ENCODE data around the gene OR52D1.

OR52D1 gene

GRCh38 chr11:5507933-5508305 lies 19.4 kb downstream of the OR52D1 start:
- DNase-seq (ENCODE audit: low read depth), result no peak
- no peak overlapping the region for H3K4me3 ChIP-seq (ENCODE audit: low read depth, low read length)

GRCh38 chr11:5508605-5509004 lies 20.1 kb downstream of the OR52D1 start:
- H3K4me3 ChIP-seq (ENCODE audit: low read depth, low read length), result no peak overlapping the region
- no peak for DNase-seq (ENCODE audit: low read depth)
- no peak for TF ChIP-seq CTCF (IDR thresholded peaks at IDR 0.05; ENCODE audit: low read depth, low read length, missing control alignments)

More at GRCh38 chr11:5507933-5508305, 19.4 kb downstream of the OR52D1 start:
- TF ChIP-seq CTCF (IDR thresholded peaks at IDR 0.05; ENCODE audit: low read depth, low read length, missing control alignments), result no peak

GRCh38 chr11:5509803-5510202 lies 21.3 kb downstream of the OR52D1 start, which contains the start of gene UBQLN3:
TSS of gene UBQLN3 (minus strand) at chr11:5509957. CDS start at chr11:5509558, 399 bp downstream.
- DNase-seq (ENCODE audit: low read depth), result no peak
- H3K4me3 ChIP-seq (ENCODE audit: low read depth, low read length), result no peak within 1 kb of the TSS
- TF ChIP-seq CTCF (IDR thresholded peaks at IDR 0.05; ENCODE audit: low read depth, low read length, missing control alignments), result no peak

GRCh38 chr11:5514841-5515240 lies 26.4 kb downstream of the OR52D1 start:
- no peak for DNase-seq (ENCODE audit: low read depth)
- no peak overlapping the region for H3K4me3 ChIP-seq (ENCODE audit: low read depth, low read length)
- no peak for TF ChIP-seq CTCF (IDR thresholded peaks at IDR 0.05; ENCODE audit: low read depth, low read length, missing control alignments)

- no peak for TF ChIP-seq CTCF (IDR thresholded peaks at IDR 0.05; ENCODE audit: low read depth, low read length, missing control alignments)
- no peak within 1 kb of the TSS for H3K4me3 ChIP-seq (ENCODE audit: low read depth, low read length)
- no peak for DNase-seq (ENCODE audit: low read depth)
These were observed 28.1 kb downstream of the OR52D1 start, which contains the start of gene UBQLNL for GRCh38 chr11:5516599-5516998. TSS of gene UBQLNL (minus strand) at chr11:5516699. CDS start at chr11:5516441, 258 bp downstream.

GRCh38 chr11:5521540-5521939 lies 33.1 kb downstream of the OR52D1 start:
- no peak for TF ChIP-seq CTCF (IDR thresholded peaks at IDR 0.05; ENCODE audit: low read depth, low read length, missing control alignments)
- no peak for DNase-seq (ENCODE audit: low read depth)
- no peak overlapping the region for H3K4me3 ChIP-seq (ENCODE audit: low read depth, low read length)

- no peak for DNase-seq (ENCODE audit: low read depth)
- TF ChIP-seq CTCF (IDR thresholded peaks at IDR 0.05; ENCODE audit: low read depth, low read length, missing control alignments), result no peak
These were observed 33.8 kb downstream of the OR52D1 start for GRCh38 chr11:5522308-5522707.

More at GRCh38 chr11:5522308-5522707, 33.8 kb downstream of the OR52D1 start:
- H3K4me3 ChIP-seq (ENCODE audit: low read depth, low read length), result no peak overlapping the region

Measured in GM12864 (cell line).